HL-60 (cell line): ENCODE results near the gene FGD6.

Source experiments
- DNase-seq, 2 experiments: peaks; one replicate each; pipeline ENCODE4 v3.0.0-alpha.2; 2010 to 2020; ENCODE audit warnings: low read depth in 1 of 2, low spot score in 1 of 2
- H3K27ac ChIP-seq: fragments of 250-450 bp; sonication (Bioruptor Pico); replicated peaks from 2 replicates; pipeline ENCODE4 v1.5.1; 2020; ENCODE audit warnings: mild to moderate bottlenecking, moderate library complexity
- H3K27me3 ChIP-seq: fragments of 250-450 bp; sonication (Bioruptor Pico); 2 replicates; pipeline ENCODE4 v1.5.1; 2021; ENCODE audit warnings: mild to moderate bottlenecking, moderate library complexity; ENCODE audit not compliant: insufficient read depth, poor library complexity, severe bottlenecking
- H3K4me3 ChIP-seq: replicated peaks from 2 replicates; pipeline ENCODE4 v1.5.1; 2011; ENCODE audit warnings: mild to moderate bottlenecking, control low read depth, low read length; ENCODE audit not compliant: insufficient read depth
- GABPA ChIP-seq: IDR thresholded peaks from 2 replicates; pipeline ENCODE4 v1.6.1; 2012; ENCODE audit warnings: low read depth
- POLR2AphosphoS5 ChIP-seq: IDR thresholded peaks from 2 replicates; pipeline ENCODE4 v1.6.1; 2012; ENCODE audit warnings: low read depth
- REST ChIP-seq: IDR thresholded peaks from 2 replicates; pipeline ENCODE4 v1.6.1; 2012; ENCODE audit warnings: low read depth; ENCODE audit not compliant: insufficient replicate concordance
- SPI1 ChIP-seq: IDR thresholded peaks from 2 replicates; pipeline ENCODE4 v1.6.1; 2012; ENCODE audit warnings: low read depth, mild to moderate bottlenecking, borderline replicate concordance
- TF ChIP-seq, protein P1 (sequence below): IDR thresholded peaks from one replicate; pipeline ENCODE4 v1.5.1; 2011; ENCODE audit warnings: low read length, control low read depth, inconsistent platforms; ENCODE audit not compliant: insufficient read depth

FGD6 gene

DNA sequence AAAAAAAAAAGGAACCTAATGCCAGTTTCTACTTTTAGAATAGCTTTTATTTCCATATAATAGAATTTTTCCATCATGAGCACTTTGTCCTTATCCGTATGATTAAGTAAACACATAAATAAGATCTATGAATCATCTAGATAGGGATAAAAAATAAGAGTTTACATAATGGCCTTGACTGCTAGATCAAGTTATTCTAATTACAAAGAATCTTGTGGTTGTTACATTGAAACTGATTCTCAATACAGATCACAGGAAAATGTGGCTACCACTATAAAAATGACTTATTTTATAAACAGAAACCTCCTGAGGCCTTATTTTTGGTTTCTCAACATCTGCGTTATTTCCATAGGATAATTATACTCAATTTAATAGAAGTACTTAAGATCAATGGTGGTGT lies 179.4 kb downstream of the FGD6 start:
- Histone ChIP-seq H3K27me3 (no peaks in the 10 kb centered on the region), H3K27ac (no peak overlapping the region), H3K4me3 (no peak overlapping the region)
- TF ChIP-seq SPI1 (no peak), POLR2AphosphoS5 (no peak), REST (no peak), GABPA (no peak)
- TF ChIP-seq, protein P1, sequence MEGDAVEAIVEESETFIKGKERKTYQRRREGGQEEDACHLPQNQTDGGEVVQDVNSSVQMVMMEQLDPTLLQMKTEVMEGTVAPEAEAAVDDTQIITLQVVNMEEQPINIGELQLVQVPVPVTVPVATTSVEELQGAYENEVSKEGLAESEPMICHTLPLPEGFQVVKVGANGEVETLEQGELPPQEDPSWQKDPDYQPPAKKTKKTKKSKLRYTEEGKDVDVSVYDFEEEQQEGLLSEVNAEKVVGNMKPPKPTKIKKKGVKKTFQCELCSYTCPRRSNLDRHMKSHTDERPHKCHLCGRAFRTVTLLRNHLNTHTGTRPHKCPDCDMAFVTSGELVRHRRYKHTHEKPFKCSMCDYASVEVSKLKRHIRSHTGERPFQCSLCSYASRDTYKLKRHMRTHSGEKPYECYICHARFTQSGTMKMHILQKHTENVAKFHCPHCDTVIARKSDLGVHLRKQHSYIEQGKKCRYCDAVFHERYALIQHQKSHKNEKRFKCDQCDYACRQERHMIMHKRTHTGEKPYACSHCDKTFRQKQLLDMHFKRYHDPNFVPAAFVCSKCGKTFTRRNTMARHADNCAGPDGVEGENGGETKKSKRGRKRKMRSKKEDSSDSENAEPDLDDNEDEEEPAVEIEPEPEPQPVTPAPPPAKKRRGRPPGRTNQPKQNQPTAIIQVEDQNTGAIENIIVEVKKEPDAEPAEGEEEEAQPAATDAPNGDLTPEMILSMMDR: no peak
- DNase-seq: no peak

DNA sequence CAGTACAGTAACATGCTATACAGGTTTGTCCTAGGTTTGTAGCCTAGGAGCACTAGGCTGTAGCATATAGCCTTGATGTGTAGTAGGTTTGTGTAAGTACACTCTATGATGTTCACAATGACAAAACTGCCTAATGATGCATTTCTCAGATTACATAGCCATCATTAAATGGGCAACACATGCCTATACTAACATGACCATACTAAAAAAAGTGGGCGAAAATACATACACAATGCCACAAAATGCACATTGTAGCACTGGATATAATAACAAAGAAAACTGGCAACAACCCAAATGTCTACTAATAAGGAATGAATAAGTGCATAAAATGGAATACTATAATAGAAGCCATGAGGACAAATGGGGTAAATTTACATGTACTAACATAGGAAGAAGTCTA lies 182.5 kb downstream of the FGD6 start:
- Histone ChIP-seq H3K27me3 (no peaks in the 10 kb centered on the region), H3K27ac (no peak overlapping the region), H3K4me3 (no peak overlapping the region)
- TF ChIP-seq GABPA (no peak), REST (no peak), POLR2AphosphoS5 (no peak), SPI1 (no peak)
- TF ChIP-seq, protein P1: no peak
- DNase-seq: no peak
